Fibroblast of skin of back (primary cell): Measurements from ENCODE around the gene OLIG3.

Experiments
- DNase-seq: peaks from one replicate; pipeline ENCODE4 v3.0.0-alpha.2; 2013

OLIG3 gene

DNA sequence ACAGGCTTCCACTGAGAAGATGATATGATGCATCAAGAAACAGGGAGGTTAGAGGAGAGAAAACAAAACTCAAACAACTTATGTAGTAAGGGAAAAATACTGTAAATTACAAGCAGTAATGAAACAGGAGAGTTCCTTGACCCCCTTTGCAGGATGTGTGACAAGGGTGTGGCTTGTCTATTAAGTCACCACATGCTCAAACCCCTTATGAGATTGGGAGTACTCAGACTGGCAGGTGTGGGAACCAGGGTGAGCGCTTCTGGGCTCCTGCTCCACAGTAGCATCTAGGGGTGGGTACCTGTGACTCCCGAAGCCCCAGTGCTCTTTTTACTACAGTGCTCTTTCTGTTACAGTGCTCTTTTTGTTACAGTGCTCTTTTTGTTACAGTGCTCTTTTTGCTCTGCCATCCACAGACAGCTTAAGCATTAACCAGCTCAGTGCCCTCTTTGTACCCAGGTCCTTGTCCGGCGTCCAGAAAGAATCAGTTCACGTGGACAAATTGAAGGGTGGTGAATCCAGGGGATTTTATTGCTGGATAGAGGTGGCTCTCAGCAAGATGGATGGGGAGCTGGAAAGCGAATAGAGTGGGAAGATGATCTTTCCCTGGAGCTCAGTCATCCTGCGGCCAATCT lies 28.7 kb downstream of the OLIG3 start:
- DNase-seq = no peak

- DNase-seq = peak; percentile 6
These were observed 41.8 kb downstream of the OLIG3 start for GRCh38 chr6:137452333-137452894.

DNA sequence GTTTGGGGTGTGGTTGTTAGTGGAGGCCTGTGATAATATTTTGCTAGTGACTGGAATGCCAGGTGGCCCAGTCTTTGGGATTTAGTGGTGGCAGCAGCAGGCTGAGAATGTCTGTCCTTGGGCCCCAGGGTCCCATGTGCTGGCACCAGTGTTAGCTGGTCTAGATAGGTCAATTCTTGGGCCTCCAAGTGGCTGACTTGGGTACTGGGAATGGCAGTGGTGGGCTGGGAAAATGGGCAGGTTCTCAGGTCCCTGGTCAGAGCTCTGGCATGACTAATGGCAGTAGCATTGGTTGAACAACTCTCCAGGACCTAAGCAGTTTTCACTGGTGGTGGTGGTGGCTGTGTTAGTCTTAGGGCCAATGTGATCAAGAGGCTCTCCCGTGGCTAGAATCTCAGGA lies 50.3 kb downstream of the OLIG3 start:
- DNase-seq = peak; percentile 5
